Testis (tissue), 2 donors: ENCODE measurements around the gene ZNF205.

Source experiments
- POLR2A ChIP-seq: fragments of 450-650 bp; IDR thresholded peaks from one replicate; pipeline ENCODE4 v1.6.1; 2017; ENCODE audit warnings: antibody characterized with exemption, mild to moderate bottlenecking, moderate library complexity
- TF ChIP-seq, protein P1 (sequence below), 3 experiments: fragments of 450-650 bp in 2 of 3; fragments of 200-600 bp in 1 of 3; sonication (generic) in 1 of 3; IDR thresholded peaks; one replicate each; pipeline ENCODE4 v1.5.1; 2016 to 2019; ENCODE audit warnings: antibody characterized with exemption in 3 of 3, mild to moderate bottlenecking in 2 of 3, moderate library complexity in 1 of 3

DNA sequence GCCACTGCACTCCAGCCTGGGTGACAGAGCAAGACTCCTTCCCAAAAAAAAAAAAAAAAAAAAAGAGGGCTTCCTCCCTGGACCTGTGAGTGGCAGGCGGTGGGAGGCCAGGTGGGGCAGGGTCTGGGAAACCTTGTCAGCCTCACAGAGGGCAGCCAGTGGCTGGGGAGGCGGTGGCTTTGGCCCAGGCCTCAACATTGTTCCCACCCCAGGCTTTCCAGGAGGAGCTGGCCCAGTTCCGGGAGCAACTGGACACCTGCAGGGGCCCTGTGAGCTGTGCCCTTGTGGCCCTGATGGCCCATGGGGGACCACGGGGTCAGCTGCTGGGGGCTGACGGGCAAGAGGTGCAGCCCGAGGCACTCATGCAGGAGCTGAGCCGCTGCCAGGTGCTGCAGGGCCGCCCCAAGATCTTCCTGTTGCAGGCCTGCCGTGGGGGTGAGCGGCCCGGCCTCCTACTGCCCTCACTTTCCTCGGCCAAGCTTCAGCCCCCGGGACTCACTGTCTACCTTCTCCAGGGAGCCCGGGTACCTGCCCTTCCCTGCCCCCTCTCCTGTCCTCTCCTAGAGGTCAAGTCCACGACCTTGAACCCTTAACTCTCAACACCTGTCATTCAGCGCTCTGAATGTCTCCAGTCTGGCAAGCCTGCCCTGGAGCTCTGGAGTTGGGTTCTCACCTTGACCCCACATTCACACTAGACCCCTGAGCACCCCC lies 34.8 kb downstream of the ZNF205 start:
- TF ChIP-seq, protein P1, sequence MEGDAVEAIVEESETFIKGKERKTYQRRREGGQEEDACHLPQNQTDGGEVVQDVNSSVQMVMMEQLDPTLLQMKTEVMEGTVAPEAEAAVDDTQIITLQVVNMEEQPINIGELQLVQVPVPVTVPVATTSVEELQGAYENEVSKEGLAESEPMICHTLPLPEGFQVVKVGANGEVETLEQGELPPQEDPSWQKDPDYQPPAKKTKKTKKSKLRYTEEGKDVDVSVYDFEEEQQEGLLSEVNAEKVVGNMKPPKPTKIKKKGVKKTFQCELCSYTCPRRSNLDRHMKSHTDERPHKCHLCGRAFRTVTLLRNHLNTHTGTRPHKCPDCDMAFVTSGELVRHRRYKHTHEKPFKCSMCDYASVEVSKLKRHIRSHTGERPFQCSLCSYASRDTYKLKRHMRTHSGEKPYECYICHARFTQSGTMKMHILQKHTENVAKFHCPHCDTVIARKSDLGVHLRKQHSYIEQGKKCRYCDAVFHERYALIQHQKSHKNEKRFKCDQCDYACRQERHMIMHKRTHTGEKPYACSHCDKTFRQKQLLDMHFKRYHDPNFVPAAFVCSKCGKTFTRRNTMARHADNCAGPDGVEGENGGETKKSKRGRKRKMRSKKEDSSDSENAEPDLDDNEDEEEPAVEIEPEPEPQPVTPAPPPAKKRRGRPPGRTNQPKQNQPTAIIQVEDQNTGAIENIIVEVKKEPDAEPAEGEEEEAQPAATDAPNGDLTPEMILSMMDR (IDR thresholded peaks at IDR 0.05): no peak
- TF ChIP-seq POLR2A: no peak
